M059J (cell line): ENCODE measurements around the gene RASA3. TPM values are rescaled to one million over a fixed set of nuclear protein-coding genes. Genes with fewer than 3 reads are reported as not detected.
"Not testable (repeated sequence)": the region's sequence is repeated elsewhere in the genome, so short reads cannot be mapped to it uniquely, and the experiment has no call there.

ENCODE experiments used
- DNase-seq: peaks from one replicate; pipeline ENCODE4 v3.0.0-alpha.2; 2012; ENCODE audit warnings: low read depth
- total RNA-seq: library from RNA; depleted of rRNA; stranded (reverse); fragments of >200 nt; shearing (Covaris generic); gene quantifications from 2 replicates; pipeline ENCODE4 v1.2.3, GENCODE V29; 2014

Gene RASA3
- total RNA-seq, 1 experiment from 2014 or later: 23.9 TPM

- no peak for DNase-seq
Measured at GRCh38 chr13:114114006-114114640, 18.3 kb downstream of the RASA3 start.

GRCh38 chr13:114113395-114113794, 19.0 kb downstream of the RASA3 start:
- DNase-seq: not testable (repeated sequence)

- DNase-seq: no peak
Measured at GRCh38 chr13:114112826-114113322, 19.5 kb downstream of the RASA3 start.

- DNase-seq: no peak
Measured at GRCh38 chr13:114112231-114112825, 20.1 kb downstream of the RASA3 start.

GRCh38 chr13:114111577-114111976, 20.8 kb downstream of the RASA3 start:
- peak; percentile 9 for DNase-seq

- not testable (repeated sequence) for DNase-seq
Measured at GRCh38 chr13:114110830-114111189, 21.6 kb downstream of the RASA3 start.

GRCh38 chr13:114110091-114110829, 22.2 kb downstream of the RASA3 start:
- no peak for DNase-seq

GRCh38 chr13:114109641-114110041, 22.8 kb downstream of the RASA3 start:
- no peak for DNase-seq

GRCh38 chr13:114108894-114109293, 23.5 kb downstream of the RASA3 start:
- no peak for DNase-seq

GRCh38 chr13:114108141-114108761, 24.2 kb downstream of the RASA3 start:
- no peak for DNase-seq

- DNase-seq: peak; percentile 69
Measured at GRCh38 chr13:114107686-114108081, 24.7 kb downstream of the RASA3 start.

- no peak for DNase-seq
Measured at GRCh38 chr13:114106991-114107685, 25.3 kb downstream of the RASA3 start.

- DNase-seq: no peak
Measured at GRCh38 chr13:114106526-114106925, 25.9 kb downstream of the RASA3 start.

GRCh38 chr13:114105521-114106225, 26.8 kb downstream of the RASA3 start:
- DNase-seq: no peak

GRCh38 chr13:114104655-114105520, 27.5 kb downstream of the RASA3 start:
- DNase-seq: no peak

- no peak for DNase-seq
Measured at GRCh38 chr13:114103801-114104654, 28.4 kb downstream of the RASA3 start.

GRCh38 chr13:114103289-114103621, 29.2 kb downstream of the RASA3 start:
- not testable (repeated sequence) for DNase-seq

- DNase-seq: no peak
Measured at GRCh38 chr13:114102521-114103288, 29.7 kb downstream of the RASA3 start.

GRCh38 chr13:114102131-114102520, 30.3 kb downstream of the RASA3 start:
- DNase-seq: no peak
